ENCODE measurements around the gene QSOX1.

The QSOX1 gene

GRCh38 chr1:180225403-180225802, 70.7 kb downstream of the QSOX1 start:
- in situ Hi-C loops (cut with HindIII; ENCODE audit: low pct_ligation_motif_present, low pct_unique_long_range_greater_than_20kb, low sequenced_read_pairs): no loop called here
- no peak for DNase-seq

DNA sequence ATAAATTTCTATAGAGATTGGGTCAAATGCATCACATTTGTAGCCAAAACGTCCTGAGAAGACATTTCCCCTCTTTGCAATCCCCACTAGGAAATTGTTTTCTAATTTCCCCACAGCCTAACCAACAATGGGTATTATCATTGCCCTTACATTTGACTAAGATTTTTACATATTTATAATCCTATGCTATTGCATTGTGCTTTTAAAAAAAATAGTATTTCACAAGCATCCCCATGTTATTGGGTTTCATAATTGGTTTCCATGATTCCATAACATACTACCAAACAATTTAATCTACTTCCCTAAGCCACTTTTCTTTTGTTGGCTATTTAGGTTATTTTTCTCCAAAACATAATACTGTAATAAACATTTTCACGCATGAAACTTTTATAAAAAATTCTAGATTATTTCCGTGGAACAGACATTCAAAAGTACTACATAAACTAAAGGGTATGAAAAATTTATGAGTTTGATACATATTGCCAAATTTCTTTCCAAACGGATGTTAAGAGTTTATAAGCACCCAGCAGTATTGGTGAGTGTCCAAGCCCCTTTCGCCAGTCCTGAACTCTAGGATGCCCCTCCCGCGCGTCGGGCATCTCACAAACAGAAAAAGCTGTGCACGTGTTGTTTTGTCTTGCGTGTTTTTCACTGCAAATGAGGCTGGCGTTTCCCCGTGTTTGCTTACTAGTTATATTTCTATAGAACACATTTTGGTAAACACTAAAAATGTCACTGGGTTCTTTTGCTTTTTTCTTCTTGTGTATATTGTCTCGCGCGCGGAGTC, 73.4 kb downstream of the QSOX1 start:
- no peak for DNase-seq
- in situ Hi-C loops (cut with HindIII; ENCODE audit: low pct_ligation_motif_present, low pct_unique_long_range_greater_than_20kb, low sequenced_read_pairs): no loop called here

GRCh38 chr1:180228648-180229482, 74.2 kb downstream of the QSOX1 start:
- DNase-seq: peak; percentile 31
- in situ Hi-C loops (cut with HindIII; ENCODE audit: low pct_ligation_motif_present, low pct_unique_long_range_greater_than_20kb, low sequenced_read_pairs): no loop called here

GRCh38 chr1:180229483-180230415, 75.1 kb downstream of the QSOX1 start, which contains the start of gene LHX4:
LHX4 (plus strand) TSS chr1:180230264; CDS start chr1:180230530, 266 bp downstream.
- in situ Hi-C loops (cut with HindIII; ENCODE audit: low pct_ligation_motif_present, low pct_unique_long_range_greater_than_20kb, low sequenced_read_pairs): no loop called here
- DNase-seq: peak; percentile 70

- DNase-seq: peak; percentile 48
- in situ Hi-C loops (cut with HindIII; ENCODE audit: low pct_ligation_motif_present, low pct_unique_long_range_greater_than_20kb, low sequenced_read_pairs): no loop called here
Observed at GRCh38 chr1:180230416-180230790, 75.7 kb downstream of the QSOX1 start.

DNA sequence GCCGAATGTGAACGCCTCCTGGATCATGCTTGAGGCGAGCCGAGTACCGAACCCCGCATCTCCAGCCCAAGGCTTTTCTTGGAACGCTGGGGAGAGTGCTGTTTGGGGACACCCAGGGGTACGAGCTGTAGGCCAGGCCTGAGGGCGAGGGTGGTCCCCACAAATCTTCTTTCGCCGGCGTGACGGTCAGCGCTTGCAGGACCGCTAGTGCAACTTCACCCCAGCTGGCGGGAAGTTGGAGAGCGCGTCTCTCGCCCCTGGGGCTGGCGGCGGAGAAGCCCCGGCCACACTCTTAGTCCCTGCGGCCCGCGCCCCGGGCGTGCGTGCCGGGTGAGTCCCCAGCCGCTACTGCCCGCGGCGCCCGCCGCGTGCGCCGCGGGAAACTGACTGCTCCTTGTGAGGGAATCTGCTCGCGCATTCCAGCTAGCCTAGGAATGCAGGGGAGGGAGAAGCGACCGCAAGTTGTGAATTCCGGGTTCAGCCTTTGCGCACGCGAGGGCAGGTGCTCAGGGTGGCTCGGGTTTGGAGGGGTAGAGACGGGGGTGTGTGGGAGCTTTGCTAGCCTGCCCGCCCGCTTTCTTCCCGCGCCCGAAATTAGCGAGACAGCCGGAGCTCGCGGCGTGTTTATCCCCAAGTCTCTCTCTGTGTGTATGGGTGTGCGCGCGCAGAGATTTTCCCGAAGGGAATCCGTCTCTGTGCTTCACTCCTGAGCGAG, 76.3 kb downstream of the QSOX1 start:
- in situ Hi-C loops (cut with HindIII; ENCODE audit: low pct_ligation_motif_present, low pct_unique_long_range_greater_than_20kb, low sequenced_read_pairs): no loop called here
- peak; percentile 84 for DNase-seq

GRCh38 chr1:180231506-180231921, 76.8 kb downstream of the QSOX1 start:
- in situ Hi-C loops (cut with HindIII; ENCODE audit: low pct_ligation_motif_present, low pct_unique_long_range_greater_than_20kb, low sequenced_read_pairs): no loop called here

GRCh38 chr1:180231936-180232335, 77.3 kb downstream of the QSOX1 start:
- in situ Hi-C loops (cut with HindIII; ENCODE audit: low pct_ligation_motif_present, low pct_unique_long_range_greater_than_20kb, low sequenced_read_pairs): no loop called here
- no peak for DNase-seq

More at GRCh38 chr1:180231506-180231921, 76.8 kb downstream of the QSOX1 start:
- DNase-seq: peak; percentile 90

GRCh38 chr1:180232521-180233043, 77.9 kb downstream of the QSOX1 start:
- DNase-seq: no peak

DNA sequence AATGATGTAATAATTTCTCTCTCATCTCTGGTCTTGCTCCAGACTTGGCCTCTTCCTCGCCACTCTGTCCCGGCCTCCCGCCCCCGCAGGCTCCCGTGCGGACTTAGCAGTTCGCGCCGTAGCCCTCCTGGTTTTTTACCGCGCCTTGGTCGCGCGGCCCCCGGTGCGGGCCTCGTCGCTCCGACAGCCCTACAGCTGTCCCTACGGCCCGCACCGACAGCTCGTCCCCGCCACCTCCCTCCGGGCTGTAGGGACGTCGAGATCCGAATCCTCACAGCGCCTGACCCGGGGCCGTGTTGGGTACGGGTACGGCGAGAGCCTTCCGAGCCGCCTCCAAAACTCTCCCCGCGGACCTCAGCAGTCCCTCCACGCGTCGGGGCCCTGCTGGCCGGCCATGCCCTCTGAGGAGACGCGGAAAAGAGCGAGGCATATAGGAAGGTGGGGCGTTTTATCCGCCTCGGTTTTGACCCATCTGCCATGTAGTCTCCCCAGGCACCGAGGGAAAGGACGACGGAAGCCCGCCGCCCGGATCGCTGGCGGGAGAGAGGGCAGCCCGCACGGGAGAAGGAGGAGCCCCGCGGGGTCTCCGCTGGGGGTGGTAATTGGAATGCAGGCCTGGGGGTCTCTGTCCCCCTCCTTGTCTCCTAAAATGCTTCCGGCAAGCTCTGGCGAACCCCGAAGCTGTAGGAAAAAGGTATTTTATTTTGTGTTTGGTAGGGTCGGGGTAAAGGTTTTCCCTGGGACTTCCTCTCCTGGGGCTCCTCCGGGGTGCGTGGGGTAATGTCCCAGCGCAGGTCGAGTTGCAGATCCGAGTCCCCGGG, 78.7 kb downstream of the QSOX1 start:
- in situ Hi-C loops (cut with HindIII; ENCODE audit: low pct_ligation_motif_present, low pct_unique_long_range_greater_than_20kb, low sequenced_read_pairs): no loop called here
- no peak for DNase-seq

More at GRCh38 chr1:180232521-180233043, 77.9 kb downstream of the QSOX1 start:
- in situ Hi-C loops (cut with HindIII; ENCODE audit: low pct_ligation_motif_present, low pct_unique_long_range_greater_than_20kb, low sequenced_read_pairs): no loop called here

DNA sequence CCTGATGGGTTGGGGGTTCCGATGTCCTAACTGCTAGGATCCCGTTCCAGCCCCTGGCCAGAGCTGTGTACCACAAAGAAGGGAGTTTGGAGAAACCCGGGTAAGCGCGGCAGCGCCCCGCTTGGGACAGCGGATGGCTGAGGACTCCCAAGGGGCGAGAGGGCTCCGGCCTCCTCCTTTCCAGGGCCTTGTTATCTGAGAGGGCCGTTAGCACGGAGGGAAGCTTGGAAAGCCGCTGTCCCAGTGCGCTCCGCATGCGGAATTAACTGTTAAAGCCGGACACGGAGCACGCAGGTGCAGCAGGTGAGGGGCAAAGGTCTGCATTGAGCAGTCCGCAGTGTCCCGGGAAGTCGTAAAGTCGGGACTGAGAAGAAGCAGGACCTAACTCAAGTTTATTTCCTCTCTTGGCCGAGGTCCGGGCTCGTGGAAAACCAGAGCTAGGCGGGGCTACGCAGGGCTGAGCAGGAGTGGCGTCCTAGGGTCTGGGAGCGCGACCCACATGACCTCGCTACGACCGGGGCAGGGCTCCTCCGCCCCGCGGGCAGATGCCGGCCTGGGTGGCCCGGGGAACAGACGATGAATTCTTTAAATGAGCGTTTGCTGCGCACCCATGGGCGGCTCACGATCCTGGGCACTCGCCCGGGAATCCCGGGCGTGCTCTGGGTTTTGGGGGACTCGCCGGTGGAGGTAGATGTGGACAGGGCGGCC, 79.9 kb downstream of the QSOX1 start:
- in situ Hi-C loops (cut with HindIII; ENCODE audit: low pct_ligation_motif_present, low pct_unique_long_range_greater_than_20kb, low sequenced_read_pairs): no loop called here
- DNase-seq: no peak

DNA sequence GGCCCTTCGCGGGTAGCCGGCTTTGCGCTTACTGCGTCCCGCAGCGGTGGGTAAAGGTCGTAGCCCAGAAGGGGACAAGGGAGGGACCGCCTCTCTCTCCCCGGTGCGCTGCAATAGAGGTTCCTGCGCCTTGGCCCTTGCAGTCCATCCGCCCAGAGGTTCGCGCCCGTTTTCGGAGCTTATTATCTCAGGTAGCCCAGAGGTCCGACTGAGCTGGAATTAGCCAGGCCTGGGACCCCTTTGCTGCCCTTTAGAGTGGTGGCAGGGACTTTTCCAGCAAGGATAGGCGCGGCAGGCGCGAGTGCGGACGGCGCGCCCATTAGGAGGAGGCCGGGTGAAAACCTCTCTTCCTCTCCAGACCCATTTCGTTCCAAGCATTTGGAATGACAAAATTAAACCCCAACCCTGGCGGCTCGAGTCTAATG, 80.4 kb downstream of the QSOX1 start:
- in situ Hi-C loops (cut with HindIII; ENCODE audit: low pct_ligation_motif_present, low pct_unique_long_range_greater_than_20kb, low sequenced_read_pairs): no loop called here
- DNase-seq: no peak

GRCh38 chr1:180235502-180236239, 81.0 kb downstream of the QSOX1 start:
- DNase-seq: no peak
- in situ Hi-C loops (cut with HindIII; ENCODE audit: low pct_ligation_motif_present, low pct_unique_long_range_greater_than_20kb, low sequenced_read_pairs): no loop called here

DNA sequence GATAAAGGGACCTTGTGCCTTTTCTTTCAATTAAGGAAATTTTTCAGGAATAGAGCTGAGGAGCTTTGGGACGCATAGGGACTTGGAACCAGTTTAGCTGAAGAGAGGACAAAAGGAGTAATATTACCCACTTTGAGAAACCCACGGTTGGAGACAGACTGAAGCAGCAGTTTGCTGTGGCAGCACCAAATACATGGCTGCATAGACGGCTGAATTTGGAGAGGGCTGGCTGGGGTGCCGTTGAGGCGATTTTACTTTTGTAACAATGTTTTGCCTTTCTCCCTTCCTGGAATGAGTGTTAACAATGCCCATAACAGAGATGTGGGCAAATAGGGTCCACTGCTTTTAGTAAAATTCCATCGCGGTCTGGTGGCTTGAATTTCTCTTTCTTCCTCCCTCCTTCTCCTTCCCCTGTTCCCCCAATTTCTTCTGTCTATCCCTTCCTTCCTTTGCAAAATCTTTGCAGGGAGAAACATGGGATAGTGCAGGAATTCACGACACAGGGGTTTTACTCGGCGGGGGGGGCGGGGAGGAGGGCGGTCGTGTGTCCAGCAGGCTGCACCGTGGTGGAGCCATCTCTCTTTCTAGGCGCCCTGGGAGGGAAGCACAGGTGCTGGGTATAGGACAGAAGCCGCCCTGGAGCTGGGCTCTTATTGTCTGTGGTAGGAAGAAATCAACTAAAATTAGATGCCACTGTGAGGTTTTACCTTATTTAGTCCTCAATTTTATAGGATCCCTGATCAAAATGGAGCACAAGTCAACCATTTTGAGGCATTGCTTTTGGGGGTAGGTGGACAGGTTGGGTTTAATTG, 82.2 kb downstream of the QSOX1 start:
- in situ Hi-C loops (cut with HindIII; ENCODE audit: low pct_ligation_motif_present, low pct_unique_long_range_greater_than_20kb, low sequenced_read_pairs): no loop called here
- DNase-seq: no peak

GRCh38 chr1:180237869-180238476, 83.3 kb downstream of the QSOX1 start:
- in situ Hi-C loops (cut with HindIII; ENCODE audit: low pct_ligation_motif_present, low pct_unique_long_range_greater_than_20kb, low sequenced_read_pairs): no loop called here
- no peak for DNase-seq
